HG03354 (cell line): ENCODE data around the gene HSD17B3.
"Not testable (repeated sequence)": the region's sequence is repeated elsewhere in the genome, so short reads cannot be mapped to it uniquely, and the experiment has no call there.

Experiments used
- ATAC-seq: cut with Tn5 transposase; IDR thresholded peaks from one replicate; pipeline ENCODE4 v1.9.1; 2021; ENCODE audit warnings: mild to moderate bottlenecking; ENCODE audit not compliant: unreplicated experiment, poor library complexity, severe bottlenecking

HSD17B3 gene

GRCh38 chr9:96302021-96302420 is at the start of gene HSD17B3:
Gene HSD17B3, minus strand, starts transcription at chr9:96302176. Its CDS starts 72 bp downstream, at chr9:96302104.
- ATAC-seq, result no peak

GRCh38 chr9:96350866-96351265 is 48.9 kb upstream of the HSD17B3 start:
- ATAC-seq, result no peak

GRCh38 chr9:96348261-96348660 is 46.3 kb upstream of the HSD17B3 start:
- ATAC-seq, result no peak

GRCh38 chr9:96345551-96345950 is 43.6 kb upstream of the HSD17B3 start:
- ATAC-seq, result no peak

GRCh38 chr9:96344458-96345180 is 42.6 kb upstream of the HSD17B3 start:
- no peak for ATAC-seq

- no peak for ATAC-seq
Measured at GRCh38 chr9:96343515-96344360, 41.8 kb upstream of the HSD17B3 start.

GRCh38 chr9:96342571-96343245 is 40.7 kb upstream of the HSD17B3 start:
- no peak for ATAC-seq

GRCh38 chr9:96340707-96341106 is 38.7 kb upstream of the HSD17B3 start:
- ATAC-seq, result no peak

- no peak for ATAC-seq
Measured at GRCh38 chr9:96338299-96338698, 36.3 kb upstream of the HSD17B3 start.

GRCh38 chr9:96333958-96334357 is 32.0 kb upstream of the HSD17B3 start:
- no peak for ATAC-seq

- no peak for ATAC-seq
Measured at GRCh38 chr9:96331236-96331947, 29.4 kb upstream of the HSD17B3 start.

GRCh38 chr9:96327694-96328352 is 25.8 kb upstream of the HSD17B3 start:
- no peak for ATAC-seq

- no peak for ATAC-seq
Measured at GRCh38 chr9:96323169-96323568, 21.2 kb upstream of the HSD17B3 start.

GRCh38 chr9:96322736-96323135 is 20.8 kb upstream of the HSD17B3 start:
- ATAC-seq, result not testable (repeated sequence)

- not testable (repeated sequence) for ATAC-seq
Measured at GRCh38 chr9:96322210-96322609, 20.2 kb upstream of the HSD17B3 start.

- ATAC-seq, result no peak
Measured at GRCh38 chr9:96321515-96321914, 19.5 kb upstream of the HSD17B3 start.

GRCh38 chr9:96320749-96321280 is 18.8 kb upstream of the HSD17B3 start:
- no peak for ATAC-seq

- ATAC-seq, result no peak
Measured at GRCh38 chr9:96318921-96319565, 17.1 kb upstream of the HSD17B3 start.
